Activated CD4-positive, alpha-beta memory T cell treated with anti-CD3 and anti-CD28 coated beads, Interleukin-2, amount 10 ng/mL, durations not matched to agents 7 days and 5 days (primary cell): ENCODE data around the gene POLR1E. TPM values are rescaled to one million over a fixed set of nuclear protein-coding genes. Genes with fewer than 3 reads are reported as not detected.

Experiments
- CTCF ChIA-PET: fragments of 350-600 bp; sonication (Branson Sonifier 250); formaldehyde crosslinking; loops from one replicate; lab custom pipeline; 2021; ENCODE audit warnings: antibody characterized with exemption, inconsistent platforms; lab: Charles Lee
- POLR2A ChIA-PET: fragments of 350-600 bp; sonication (Branson Sonifier 250); formaldehyde crosslinking; loops from one replicate; lab custom pipeline; 2021; ENCODE audit warnings: antibody characterized with exemption; lab: Charles Lee
- DNase-seq: peaks from one replicate; pipeline ENCODE4 v3.0.0-alpha.2; 2020
- H3K27ac Mint-ChIP-seq: one replicate; pipeline ENCODE4 v1.8.0; 2021; ENCODE audit warnings: mild to moderate bottlenecking, mixed read lengths
- H3K27me3 Mint-ChIP-seq: one replicate; pipeline ENCODE4 v1.8.0; 2021; ENCODE audit warnings: mixed read lengths
- H3K36me3 Mint-ChIP-seq: one replicate; pipeline ENCODE4 v1.8.0; 2021; ENCODE audit warnings: low read depth, mixed read lengths
- H3K4me1 Mint-ChIP-seq: one replicate; pipeline ENCODE4 v1.8.0; 2021; ENCODE audit warnings: mixed read lengths
- H3K4me3 Mint-ChIP-seq: one replicate; pipeline ENCODE4 v1.8.0; 2021; ENCODE audit warnings: mild to moderate bottlenecking, mixed read lengths
- H3K9me3 Mint-ChIP-seq: one replicate; pipeline ENCODE4 v1.8.0; 2021; ENCODE audit warnings: mixed read lengths
- total RNA-seq, 2 experiments: library from RNA; stranded (reverse); gene quantifications; one replicate each; pipeline ENCODE4 v1.2.3, GENCODE V29; 2021

POLR1E gene
- total RNA-seq, 2 experiments from 2014 or later: 27.6 to 29.2 TPM

- POLR2A ChIA-PET: interaction anchor here (1.1 to 1.6 kb wide), 3 partner anchors 14 to 19 kb away, joined by 3 to 7 read pairs (median 3); no protein-coding TSS in a partner anchor
- Mint-ChIP-seq H3K4me1 (peaks cover 4% of the 10 kb centered on the region), H3K27ac (no peak overlapping the region), H3K4me3 (no peak overlapping the region), H3K27me3 (no peaks in the 10 kb centered on the region), H3K9me3 (no peaks in the 10 kb centered on the region), H3K36me3 (peaks cover 15% of the 10 kb centered on the region)
- CTCF ChIA-PET: interaction anchor here (1.7 kb wide), 1 partner anchor 31 kb away, joined by 5 read pairs; no protein-coding TSS in a partner anchor
- DNase-seq: no peak
Observed at GRCh38 chr9:37449862-37450632, 35.7 kb upstream of the POLR1E start.

GRCh38 chr9:37451628-37452027 is 34.1 kb upstream of the POLR1E start:
- H3K4me3 Mint-ChIP-seq: no peak overlapping the region
- no peak for DNase-seq
- ChIA-PET CTCF (no interaction called here), POLR2A (no interaction called here)
- no peaks in the 10 kb centered on the region for H3K9me3 Mint-ChIP-seq
- H3K36me3 Mint-ChIP-seq: peaks cover 15% of the 10 kb centered on the region
- no peak overlapping the region for H3K27ac Mint-ChIP-seq
- H3K4me1 Mint-ChIP-seq: peaks cover 4% of the 10 kb centered on the region
- no peaks in the 10 kb centered on the region for H3K27me3 Mint-ChIP-seq

GRCh38 chr9:37452611-37453010 is 33.1 kb upstream of the POLR1E start:
- no peak overlapping the region for H3K27ac Mint-ChIP-seq
- peaks cover 18% of the 10 kb centered on the region for H3K36me3 Mint-ChIP-seq
- no peak for DNase-seq
- no peaks in the 10 kb centered on the region for H3K9me3 Mint-ChIP-seq
- H3K4me3 Mint-ChIP-seq: no peak overlapping the region
- ChIA-PET CTCF (no interaction called here), POLR2A (no interaction called here)
- no peaks in the 10 kb centered on the region for H3K27me3 Mint-ChIP-seq
- peaks cover 6% of the 10 kb centered on the region for H3K4me1 Mint-ChIP-seq

GRCh38 chr9:37453827-37454226 is 31.9 kb upstream of the POLR1E start:
- DNase-seq: no peak
- no peak overlapping the region for H3K27ac Mint-ChIP-seq
- H3K36me3 Mint-ChIP-seq: peaks cover 16% of the 10 kb centered on the region
- CTCF ChIA-PET: no interaction called here
- H3K4me1 Mint-ChIP-seq: peaks cover 6% of the 10 kb centered on the region
- no peaks in the 10 kb centered on the region for H3K9me3 Mint-ChIP-seq
- no peak overlapping the region for H3K4me3 Mint-ChIP-seq
- H3K27me3 Mint-ChIP-seq: no peaks in the 10 kb centered on the region
- POLR2A ChIA-PET: no interaction called here

GRCh38 chr9:37454238-37454637 is 31.5 kb upstream of the POLR1E start:
- no peak overlapping the region for H3K4me3 Mint-ChIP-seq
- H3K9me3 Mint-ChIP-seq: no peaks in the 10 kb centered on the region
- DNase-seq: no peak
- H3K4me1 Mint-ChIP-seq: peaks cover 6% of the 10 kb centered on the region
- ChIA-PET CTCF (no interaction called here), POLR2A (no interaction called here)
- peaks cover 16% of the 10 kb centered on the region for H3K36me3 Mint-ChIP-seq
- H3K27ac Mint-ChIP-seq: no peak overlapping the region
- H3K27me3 Mint-ChIP-seq: no peaks in the 10 kb centered on the region

- DNase-seq: no peak
- peaks cover 9% of the 10 kb centered on the region for H3K36me3 Mint-ChIP-seq
- peaks cover 6% of the 10 kb centered on the region for H3K4me1 Mint-ChIP-seq
- no peak overlapping the region for H3K27ac Mint-ChIP-seq
- ChIA-PET CTCF (no interaction called here), POLR2A (interaction anchor here (1.1 kb wide), 1 partner anchor 33 kb away, joined by 3 read pairs; no protein-coding TSS in a partner anchor)
- no peaks in the 10 kb centered on the region for H3K9me3 Mint-ChIP-seq
- no peaks in the 10 kb centered on the region for H3K27me3 Mint-ChIP-seq
- H3K4me3 Mint-ChIP-seq: no peak overlapping the region
Observed at GRCh38 chr9:37455884-37456647, 29.7 kb upstream of the POLR1E start.

GRCh38 chr9:37456817-37457216 is 28.9 kb upstream of the POLR1E start:
- ChIA-PET POLR2A (interaction anchor here (1.1 kb wide), 1 partner anchor 34 kb away, joined by 3 read pairs; no protein-coding TSS in a partner anchor), CTCF (no interaction called here)
- H3K36me3 Mint-ChIP-seq: peaks cover 6% of the 10 kb centered on the region
- DNase-seq: no peak
- H3K27me3 Mint-ChIP-seq: no peaks in the 10 kb centered on the region
- H3K4me3 Mint-ChIP-seq: no peak overlapping the region
- H3K27ac Mint-ChIP-seq: no peak overlapping the region
- no peaks in the 10 kb centered on the region for H3K9me3 Mint-ChIP-seq
- H3K4me1 Mint-ChIP-seq: peaks cover 3% of the 10 kb centered on the region

- peaks cover 34% of the 10 kb centered on the region for H3K4me1 Mint-ChIP-seq
- POLR2A ChIA-PET: interaction anchor here (0.6 to 5.8 kb wide), 7 partner anchors 13 to 337 kb away, joined by 3 to 75 read pairs (median 3); partner anchors contain the start of genes DCAF10, GRHPR, POLR1E and TOMM5
- CTCF ChIA-PET: no interaction called here
Observed at GRCh38 chr9:37464006-37464405, 21.7 kb upstream of the POLR1E start.

GRCh38 chr9:37464426-37465248 is 21.1 kb upstream of the POLR1E start:
- Mint-ChIP-seq H3K27me3 (no peaks in the 10 kb centered on the region), H3K9me3 (no peaks in the 10 kb centered on the region), H3K4me1 (peaks cover 34% of the 10 kb centered on the region), H3K4me3 (peak overlapping the region; percentile 83), H3K27ac (peak overlapping the region; percentile 89), H3K36me3 (peaks cover 5% of the 10 kb centered on the region)
- DNase-seq: peak; percentile 67
- POLR2A ChIA-PET: interaction anchor here (0.6 to 5.8 kb wide), 13 partner anchors 14 to 1064 kb away, joined by 3 to 75 read pairs (median 3); partner anchors contain the start of genes DCAF10, FBXO10, GRHPR and POLR1E
- CTCF ChIA-PET: interaction anchor here (1.2 kb wide), 1 partner anchor 17 kb away, joined by 3 read pairs; no protein-coding TSS in a partner anchor

More at GRCh38 chr9:37464006-37464405, 21.7 kb upstream of the POLR1E start:
- Mint-ChIP-seq H3K27ac (peak overlapping the region; percentile 89), H3K36me3 (peaks cover 5% of the 10 kb centered on the region), H3K9me3 (no peaks in the 10 kb centered on the region), H3K27me3 (no peaks in the 10 kb centered on the region), H3K4me3 (peak overlapping the region; percentile 83)
- DNase-seq: no peak

- H3K27ac Mint-ChIP-seq: peak within 1 kb of the TSS; percentile 89
- H3K4me1 Mint-ChIP-seq: peaks cover 34% of the 10 kb centered on the region
- peaks cover 5% of the 10 kb centered on the region for H3K36me3 Mint-ChIP-seq
- ChIA-PET POLR2A (interaction anchor here (0.6 to 5.8 kb wide), 12 partner anchors 15 to 1065 kb away, joined by 3 to 75 read pairs (median 5); partner anchors contain the start of genes DCAF10, FBXO10, GRHPR and POLR1E), CTCF (interaction anchor here (1.0 to 1.2 kb wide), 2 partner anchors 16 to 50 kb away, joined by 3 to 4 read pairs; no protein-coding TSS in a partner anchor)
- H3K4me3 Mint-ChIP-seq: peak within 1 kb of the TSS; percentile 83
- no peaks in the 10 kb centered on the region for H3K9me3 Mint-ChIP-seq
- peak; percentile 99 for DNase-seq
- H3K27me3 Mint-ChIP-seq: no peaks in the 10 kb centered on the region
Observed at GRCh38 chr9:37465249-37466036, 20.3 kb upstream of the POLR1E start, which contains the start of gene ZBTB5. Gene ZBTB5, minus strand, starts transcription at chr9:37465450. Its CDS starts 22,899 bp downstream, at chr9:37442551.

- POLR2A ChIA-PET: interaction anchor here (0.6 to 5.8 kb wide), 12 partner anchors 15 to 1065 kb away, joined by 3 to 75 read pairs (median 5); partner anchors contain the start of genes DCAF10, EXOSC3, FBXO10 and GRHPR
Observed at GRCh38 chr9:37466037-37466709, 19.6 kb upstream of the POLR1E start.

More at GRCh38 chr9:37466037-37466709, 19.6 kb upstream of the POLR1E start:
- H3K4me1 Mint-ChIP-seq: peaks cover 34% of the 10 kb centered on the region
- DNase-seq: peak; percentile 35
- H3K9me3 Mint-ChIP-seq: no peaks in the 10 kb centered on the region
- H3K4me3 Mint-ChIP-seq: peak overlapping the region; percentile 83
- no peaks in the 10 kb centered on the region for H3K27me3 Mint-ChIP-seq
- peaks cover 5% of the 10 kb centered on the region for H3K36me3 Mint-ChIP-seq
- peak overlapping the region; percentile 89 for H3K27ac Mint-ChIP-seq
- CTCF ChIA-PET: interaction anchor here (0.6 to 1.2 kb wide), 3 partner anchors 15 to 64 kb away, joined by 3 to 4 read pairs (median 3); no protein-coding TSS in a partner anchor
